Loucy (cell line): ENCODE measurements around the gene SLC4A4.

Experiments
- H2AFZ ChIP-seq: fragments of 200-600 bp; sonication (generic); 2 replicates; pipeline ENCODE4 v1.6.0; 2016; ENCODE audit warnings: antibody characterized with exemption, mild to moderate bottlenecking, low read length, moderate library complexity
- H3F3A ChIP-seq: fragments of 200-600 bp; 2 replicates; pipeline ENCODE4 v1.6.0; 2016; ENCODE audit warnings: antibody characterized with exemption, low read depth, mild to moderate bottlenecking
- H3K27me3 ChIP-seq: fragments of 200-600 bp; sonication (generic); 2 replicates; pipeline ENCODE4 v1.6.1; 2014; ENCODE audit warnings: low read length, mild to moderate bottlenecking; ENCODE audit not compliant: insufficient read depth, poor library complexity, severe bottlenecking
- H3K36me3 ChIP-seq: fragments of 200-600 bp; sonication (generic); 2 replicates; pipeline ENCODE4 v1.6.1; 2016; ENCODE audit warnings: low read length; ENCODE audit not compliant: insufficient read depth
- H3K4me1 ChIP-seq: fragments of 200-600 bp; sonication (generic); 2 replicates; pipeline ENCODE4 v1.5.1; 2014; ENCODE audit warnings: low read length, mild to moderate bottlenecking; ENCODE audit not compliant: insufficient read depth, poor library complexity, severe bottlenecking
- H3K4me2 ChIP-seq: fragments of 200-600 bp; sonication (generic); 2 replicates; pipeline ENCODE4 v1.6.0; 2014; ENCODE audit warnings: antibody characterized with exemption, low read length, low read depth, mild to moderate bottlenecking; ENCODE audit not compliant: poor library complexity, severe bottlenecking
- H3K4me3 ChIP-seq: fragments of 200-600 bp; sonication (generic); 2 replicates; pipeline ENCODE4 v1.5.1; 2014; ENCODE audit warnings: low read length, mild to moderate bottlenecking, mixed read lengths; ENCODE audit not compliant: poor library complexity, severe bottlenecking
- H3K79me2 ChIP-seq: fragments of 200-600 bp; sonication (generic); 2 replicates; pipeline ENCODE4 v1.6.1; 2014; ENCODE audit warnings: low read length; ENCODE audit not compliant: insufficient read depth
- H3K9ac ChIP-seq: fragments of 200-600 bp; sonication (generic); 2 replicates; pipeline ENCODE4 v1.6.0; 2014; ENCODE audit warnings: mild to moderate bottlenecking, low read depth, low read length, moderate library complexity; ENCODE audit not compliant: poor library complexity, severe bottlenecking
- H3K9me2 ChIP-seq: fragments of 200-600 bp; sonication (generic); replicated peaks from 2 replicates; pipeline ENCODE4 v1.6.1; 2016; ENCODE audit warnings: low read depth, low read length, mixed read lengths
- H3K9me3 ChIP-seq: fragments of 200-600 bp; sonication (generic); 2 replicates; pipeline ENCODE4 v1.6.1; 2014; ENCODE audit warnings: mild to moderate bottlenecking, antibody characterized with exemption, low read length, low read depth; ENCODE audit not compliant: insufficient read depth
- H4K20me1 ChIP-seq: fragments of 200-600 bp; sonication (generic); 2 replicates; pipeline ENCODE4 v1.6.0; 2014; ENCODE audit warnings: antibody characterized with exemption, low read length, mild to moderate bottlenecking; ENCODE audit not compliant: insufficient read depth, poor library complexity, severe bottlenecking
- EZH2phosphoT487 ChIP-seq: fragments of 200-600 bp; IDR thresholded peaks from 2 replicates; pipeline ENCODE4 v1.6.1; 2018; ENCODE audit warnings: antibody characterized with exemption, mild to moderate bottlenecking, moderate library complexity, borderline replicate concordance
- TF ChIP-seq, protein P1 (sequence below): fragments of 200-600 bp; sonication (generic); conservative IDR thresholded peaks from 2 replicates; pipeline ENCODE4 v1.5.1; 2014; ENCODE audit warnings: mild to moderate bottlenecking, antibody characterized with exemption, low read length

The SLC4A4 gene

DNA sequence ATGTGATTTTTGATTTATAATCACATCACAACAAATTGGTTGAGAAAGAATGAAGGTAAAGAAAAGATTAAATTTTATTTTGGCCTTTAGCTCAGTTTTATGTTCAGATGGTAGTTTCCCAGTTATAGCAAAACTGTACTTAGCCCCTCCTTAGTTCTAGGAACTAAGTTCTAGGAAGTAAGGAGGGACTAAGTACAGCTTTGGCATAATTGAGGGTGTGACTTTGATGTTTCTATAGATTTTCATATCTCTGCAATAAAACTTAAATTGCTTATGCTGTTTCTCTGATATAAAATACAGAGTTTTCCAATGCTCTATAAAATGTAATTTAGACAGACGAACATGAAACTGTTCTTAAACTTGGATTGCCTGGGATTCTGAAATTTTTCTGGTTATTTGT, 46.6 kb upstream of the SLC4A4 start:
- TF ChIP-seq EZH2phosphoT487: no peak
- TF ChIP-seq, protein P1, sequence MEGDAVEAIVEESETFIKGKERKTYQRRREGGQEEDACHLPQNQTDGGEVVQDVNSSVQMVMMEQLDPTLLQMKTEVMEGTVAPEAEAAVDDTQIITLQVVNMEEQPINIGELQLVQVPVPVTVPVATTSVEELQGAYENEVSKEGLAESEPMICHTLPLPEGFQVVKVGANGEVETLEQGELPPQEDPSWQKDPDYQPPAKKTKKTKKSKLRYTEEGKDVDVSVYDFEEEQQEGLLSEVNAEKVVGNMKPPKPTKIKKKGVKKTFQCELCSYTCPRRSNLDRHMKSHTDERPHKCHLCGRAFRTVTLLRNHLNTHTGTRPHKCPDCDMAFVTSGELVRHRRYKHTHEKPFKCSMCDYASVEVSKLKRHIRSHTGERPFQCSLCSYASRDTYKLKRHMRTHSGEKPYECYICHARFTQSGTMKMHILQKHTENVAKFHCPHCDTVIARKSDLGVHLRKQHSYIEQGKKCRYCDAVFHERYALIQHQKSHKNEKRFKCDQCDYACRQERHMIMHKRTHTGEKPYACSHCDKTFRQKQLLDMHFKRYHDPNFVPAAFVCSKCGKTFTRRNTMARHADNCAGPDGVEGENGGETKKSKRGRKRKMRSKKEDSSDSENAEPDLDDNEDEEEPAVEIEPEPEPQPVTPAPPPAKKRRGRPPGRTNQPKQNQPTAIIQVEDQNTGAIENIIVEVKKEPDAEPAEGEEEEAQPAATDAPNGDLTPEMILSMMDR: no peak
- Histone ChIP-seq H3F3A (no peaks in the 10 kb centered on the region), H3K4me2 (no peak overlapping the region)

DNA sequence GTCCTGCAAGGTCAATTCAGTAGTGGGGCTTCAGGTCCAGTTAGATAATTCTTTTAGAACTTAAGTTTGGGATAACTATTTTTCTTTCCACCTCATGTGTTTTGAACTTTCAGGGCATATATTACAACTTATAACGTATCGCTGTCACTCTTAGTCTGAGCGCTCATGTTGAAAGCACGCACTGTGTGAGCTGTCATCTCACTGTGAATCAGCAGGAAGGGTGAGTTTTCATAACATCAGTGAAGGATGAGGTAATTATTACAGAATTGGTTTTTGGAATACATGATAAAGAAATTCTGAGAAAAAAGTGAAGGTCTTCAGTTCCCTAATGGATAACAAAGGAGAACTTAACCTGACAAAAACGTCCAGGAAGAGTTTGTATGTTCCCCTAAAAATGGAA, 45.1 kb upstream of the SLC4A4 start:
- no peaks in the 10 kb centered on the region for H4K20me1 ChIP-seq
- H3K4me1 ChIP-seq: no peaks in the 10 kb centered on the region
- H3K36me3 ChIP-seq: no peaks in the 10 kb centered on the region
- no peaks in the 10 kb centered on the region for H3F3A ChIP-seq
- no peak overlapping the region for H2AFZ ChIP-seq
- no peaks in the 10 kb centered on the region for H3K27me3 ChIP-seq
- no peaks in the 10 kb centered on the region for H3K9me3 ChIP-seq
- no peak overlapping the region for H3K9ac ChIP-seq
- no peaks in the 10 kb centered on the region for H3K9me2 ChIP-seq
- no peaks in the 10 kb centered on the region; the same call in 1 of the 2 replicates for H3K79me2 ChIP-seq
- H3K4me3 ChIP-seq: no peak overlapping the region
- H3K4me2 ChIP-seq: no peak overlapping the region
- TF ChIP-seq, protein P1: no peak
- no peak for TF ChIP-seq EZH2phosphoT487

More for the DNA sequence above, 46.6 kb upstream of the SLC4A4 start:
- no peak overlapping the region for H3K9ac ChIP-seq
- no peaks in the 10 kb centered on the region for H3K9me2 ChIP-seq
- H2AFZ ChIP-seq: no peak overlapping the region
- no peaks in the 10 kb centered on the region for H3K27me3 ChIP-seq
- no peak overlapping the region for H3K4me3 ChIP-seq
- no peaks in the 10 kb centered on the region for H3K79me2 ChIP-seq
- H4K20me1 ChIP-seq: no peaks in the 10 kb centered on the region
- H3K9me3 ChIP-seq: no peaks in the 10 kb centered on the region
- H3K4me1 ChIP-seq: no peaks in the 10 kb centered on the region
- H3K36me3 ChIP-seq: no peaks in the 10 kb centered on the region

DNA sequence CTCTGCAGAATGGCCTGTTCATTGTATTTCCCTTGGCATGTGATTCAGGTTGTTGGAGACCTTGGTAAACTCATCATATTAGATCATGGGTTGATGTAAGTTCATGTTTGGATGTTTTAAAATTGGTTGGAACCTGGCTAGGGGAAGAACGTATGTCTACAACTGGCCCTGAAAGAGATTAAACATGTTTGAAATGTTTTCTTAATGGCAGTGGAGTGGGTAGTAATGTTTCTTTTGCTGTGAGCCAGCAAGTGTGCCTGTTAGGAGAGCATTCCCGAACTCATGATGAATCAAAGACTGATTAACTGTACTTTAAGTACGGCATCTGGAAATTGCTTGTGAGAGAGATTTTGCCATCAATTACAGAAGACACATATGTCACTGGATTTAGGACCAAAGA, 44.5 kb upstream of the SLC4A4 start:
- no peaks in the 10 kb centered on the region for H3K27me3 ChIP-seq
- H3F3A ChIP-seq: no peaks in the 10 kb centered on the region
- H4K20me1 ChIP-seq: no peaks in the 10 kb centered on the region
- no peak overlapping the region for H3K9ac ChIP-seq
- no peaks in the 10 kb centered on the region for H3K36me3 ChIP-seq
- H3K4me3 ChIP-seq: no peak overlapping the region
- H3K79me2 ChIP-seq: no peaks in the 10 kb centered on the region; the same call in 1 of the 2 replicates
- H3K4me1 ChIP-seq: no peaks in the 10 kb centered on the region
- H3K9me3 ChIP-seq: no peaks in the 10 kb centered on the region
- H2AFZ ChIP-seq: no peak overlapping the region
- TF ChIP-seq, protein P1: no peak
- no peak for TF ChIP-seq EZH2phosphoT487
- no peaks in the 10 kb centered on the region for H3K9me2 ChIP-seq
- H3K4me2 ChIP-seq: no peak overlapping the region
